GM12878 (cell line): Measurements from ENCODE around the gene ZDHHC21. TPM values are rescaled to one million over a fixed set of nuclear protein-coding genes. Genes with fewer than 3 reads are reported as not detected.

Experiments used
- ATAC-seq: fragments of 200-7000 bp; cut with Tn5 transposase; 3 replicates; pipeline ENCODE4 v1.9.1; 2020; ENCODE audit warnings: mild to moderate bottlenecking, moderate library complexity
- BruUV-seq: library from RNA; stranded (reverse); fragments of 400-500 nt; replicated peaks from 2 replicates; lab custom pipeline; 2021; lab: Mats Ljungman, UMichigan
- CTCF ChIA-PET: fragments of 300-600 bp; sonication (Branson Sonifier 250); formaldehyde crosslinking; extraction: SDS; loops from one replicate; lab custom pipeline; 2021; ENCODE audit warnings: inconsistent platforms; lab: Yijun Ruan, JAX
- POLR2A ChIA-PET: fragments of 350-600 bp; formaldehyde crosslinking; extraction: SDS; loops from one replicate; lab custom pipeline; 2021; ENCODE audit warnings: inconsistent platforms; lab: Charles Lee
- RAD21 ChIA-PET: fragments of 300-600 bp; sonication (Branson Sonifier 250); formaldehyde crosslinking; loops from one replicate; lab custom pipeline; 2023; ENCODE audit warnings: antibody characterized with exemption; ENCODE audit not compliant: unreplicated experiment; lab: Charles Lee
- SMC1A ChIA-PET: fragments of 300-600 bp; sonication (Branson Sonifier 250); formaldehyde crosslinking; loops from one replicate; lab custom pipeline; 2023; ENCODE audit not compliant: unreplicated experiment, uncharacterized antibody; lab: Charles Lee
- DNase-seq: peaks from one replicate; pipeline ENCODE4 v3.0.0-alpha.2; 2011; ENCODE audit warnings: low read depth, low spot score
- FAIRE-seq: peaks from 3 replicates; lab custom pipeline; 2011; peaks lifted over from hg19 to GRCh38; lab: Jason Lieb, UNC
- H2AFZ ChIP-seq: 2 replicates; pipeline ENCODE4 v1.6.0; 2011; ENCODE audit warnings: low read depth, low read length, control low read depth; ENCODE audit not compliant: control insufficient read depth
- H3K27ac ChIP-seq: 2 replicates; pipeline ENCODE4 v1.5.1; 2011; ENCODE audit warnings: control low read depth; ENCODE audit not compliant: control insufficient read depth, insufficient read depth
- H3K27me3 ChIP-seq, 2 experiments: replicated peaks in 1 of 2; 2 replicates each; pipeline versions ENCODE4 v1.6.0 to v1.6.1; 2011; ENCODE audit warnings: low read length in 1 of 2; ENCODE audit not compliant: control insufficient read depth in 2 of 2, insufficient read depth in 2 of 2
- H3K36me3 ChIP-seq, 2 experiments: 2 replicates each; pipeline ENCODE4 v1.5.1; 2011; ENCODE audit warnings: low read length in 1 of 2; ENCODE audit not compliant: control insufficient read depth in 2 of 2, insufficient read depth in 2 of 2
- H3K4me1 ChIP-seq: 2 replicates; pipeline ENCODE4 v1.6.1; 2011; ENCODE audit warnings: mild to moderate bottlenecking, low read length, moderate library complexity, mixed read lengths; ENCODE audit not compliant: control insufficient read depth, insufficient read depth
- H3K4me2 ChIP-seq: 2 replicates; pipeline ENCODE4 v1.6.0; 2011; ENCODE audit warnings: control low read depth; ENCODE audit not compliant: control insufficient read depth, insufficient read depth
- H3K4me3 ChIP-seq: fragments of 200-600 bp; sonication (generic); 2 replicates; pipeline ENCODE4 v1.5.1; 2016
- H3K79me2 ChIP-seq: 2 replicates; pipeline ENCODE4 v1.6.0; 2011; ENCODE audit warnings: low read length; ENCODE audit not compliant: control insufficient read depth, insufficient read depth
- H3K9ac ChIP-seq: 2 replicates; pipeline ENCODE4 v1.8.0; 2011; ENCODE audit warnings: low read length, control low read depth, mixed read lengths; ENCODE audit not compliant: control insufficient read depth, insufficient read depth
- H3K9me3 ChIP-seq: replicated peaks from 3 replicates; pipeline ENCODE4 v1.5.1; 2011; ENCODE audit warnings: mild to moderate bottlenecking, low read length; ENCODE audit not compliant: control insufficient read depth, insufficient read depth
- H4K20me1 ChIP-seq: 2 replicates; pipeline ENCODE4 v1.6.0; 2011; ENCODE audit not compliant: control insufficient read depth, insufficient read depth
- BRCA1 ChIP-seq: IDR thresholded peaks from 2 replicates; pipeline ENCODE4 v1.6.1; 2011; ENCODE audit warnings: low read depth, low read length, improper control_type of control experiment
- CHD1 ChIP-seq: IDR thresholded peaks from 2 replicates; pipeline ENCODE4 v1.6.1; 2012; ENCODE audit warnings: low read depth, low read length, improper control_type of control experiment
- CREM ChIP-seq: IDR thresholded peaks from 2 replicates; pipeline ENCODE4 v1.6.1; 2014; ENCODE audit warnings: antibody characterized with exemption, low read depth
- HSF1 ChIP-seq: fragments of 150-350 bp; IDR thresholded peaks from 2 replicates; pipeline ENCODE4 v1.6.1; 2014; ENCODE audit warnings: mild to moderate bottlenecking, low read depth, low read length
- MEF2A ChIP-seq: IDR thresholded peaks from 2 replicates; pipeline ENCODE4 v1.6.1; 2011; ENCODE audit warnings: low read depth, mild to moderate bottlenecking, low read length, moderate library complexity; ENCODE audit not compliant: insufficient read depth
- NFYB ChIP-seq: IDR thresholded peaks from 2 replicates; pipeline ENCODE4 v1.6.1; 2011; ENCODE audit warnings: low read depth, mild to moderate bottlenecking, low read length, improper control_type of control experiment, moderate library complexity; ENCODE audit not compliant: insufficient read depth
- NR2C1 ChIP-seq: fragments of 450-650 bp; IDR thresholded peaks from 2 replicates; pipeline ENCODE4 v1.6.1; 2017; ENCODE audit warnings: antibody characterized with exemption, mild to moderate bottlenecking, moderate library complexity
- REST ChIP-seq: IDR thresholded peaks from 2 replicates; pipeline ENCODE4 v1.6.1; 2012; ENCODE audit warnings: mild to moderate bottlenecking, low read depth, low read length
- SREBF1 ChIP-seq: IDR thresholded peaks from 2 replicates; pipeline ENCODE4 v1.6.1; 2012; ENCODE audit warnings: mild to moderate bottlenecking, low read length
- ZBTB4 ChIP-seq: fragments of 450-650 bp; formaldehyde crosslinking; IDR thresholded peaks from 2 replicates; pipeline ENCODE4 v1.4.0; 2022; ENCODE audit warnings: mild to moderate bottlenecking, moderate library complexity
- ZNF384 ChIP-seq: IDR thresholded peaks from 2 replicates; pipeline ENCODE4 v1.6.1; 2012; ENCODE audit warnings: low read depth, mild to moderate bottlenecking, low read length, improper control_type of control experiment, borderline replicate concordance
- WGBS: methylation state at CpG from one replicate; pipeline ENCODE4 v1.1.6; 2016; ENCODE audit warnings: low lambda C conversion rate; ENCODE audit not compliant: insufficient replicate concordance, insufficient coverage; ENCODE audit errors: missing lambda C conversion rate; 5-methylcytosine and 5-hydroxymethylcytosine counted together
- in situ Hi-C: fragments of 300-500 bp; cut with MboI; formaldehyde crosslinking; loops from 9 replicates; pipeline ENCODE4 v1.14.3; 2018; ENCODE audit warnings: mixed read lengths
- intact Hi-C: fragments of 100-400 bp; cut with micrococcal nuclease; formaldehyde crosslinking; loops from one replicate; pipeline ENCODE4 v1.14.2; 2022; ENCODE audit not compliant: unreplicated experiment
- polyA plus RNA-seq, 11 experiments: library from polyadenylated mRNA; depleted of rRNA in 4 of 11; unstranded in 6 of 11; stranded (reverse) in 5 of 11; fragments of >200 nt; fragmentation: Nextera tagmentation in 4 of 11; fragmentation: Illumina TruSeq in 1 of 11; extraction: Ambion mirVana in 4 of 11; extraction: Trizol in 1 of 11; gene quantifications; 1 replicate in 1 of 11; 2 replicates in 10 of 11; pipeline versions ENCODE4 v1.2.1 to v1.2.3, GENCODE V29; 2011 to 2016; ENCODE audit warnings: inconsistent platforms in 2 of 11, missing spikeins in 2 of 11, low read depth in 1 of 11
- total RNA-seq, 4 experiments: library from RNA; depleted of rRNA in 3 of 4; stranded (reverse); fragments of >200 nt in 3 of 4; fragmentation: Illumina TruSeq in 1 of 4; extraction: Trizol in 1 of 4; gene quantifications; 2 replicates each; pipeline versions ENCODE4 v1.2.1 to v1.2.3, GENCODE V29; 2013 to 2021
- TF ChIP-seq, protein P1 (sequence below): fragments of 450-650 bp; IDR thresholded peaks from 2 replicates; pipeline ENCODE4 v1.6.1; 2014; ENCODE audit warnings: mild to moderate bottlenecking
- TF ChIP-seq, protein P2 (sequence below): IDR thresholded peaks from 2 replicates; pipeline ENCODE4 v1.6.1; 2011; ENCODE audit warnings: low read depth, low read length, improper control_type of control experiment, borderline replicate concordance

Gene ZDHHC21
- total and polyA plus RNA-seq, 10 of the 15 experiments (the other 5 are each of a cell fraction or from before 2014, with no cell fraction given), result 2.6 to 14.6 (median 9.1) TPM

GRCh38 chr9:14705079-14705478, 11.8 kb upstream of the ZDHHC21 start (continued):
- TF ChIP-seq, protein P1, sequence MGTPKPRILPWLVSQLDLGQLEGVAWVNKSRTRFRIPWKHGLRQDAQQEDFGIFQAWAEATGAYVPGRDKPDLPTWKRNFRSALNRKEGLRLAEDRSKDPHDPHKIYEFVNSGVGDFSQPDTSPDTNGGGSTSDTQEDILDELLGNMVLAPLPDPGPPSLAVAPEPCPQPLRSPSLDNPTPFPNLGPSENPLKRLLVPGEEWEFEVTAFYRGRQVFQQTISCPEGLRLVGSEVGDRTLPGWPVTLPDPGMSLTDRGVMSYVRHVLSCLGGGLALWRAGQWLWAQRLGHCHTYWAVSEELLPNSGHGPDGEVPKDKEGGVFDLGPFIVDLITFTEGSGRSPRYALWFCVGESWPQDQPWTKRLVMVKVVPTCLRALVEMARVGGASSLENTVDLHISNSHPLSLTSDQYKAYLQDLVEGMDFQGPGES, result no peak
- TF ChIP-seq ZBTB4 (CRISPR knock-in tag) (no peak), CHD1 (no peak), NR2C1 (no peak)

DNA sequence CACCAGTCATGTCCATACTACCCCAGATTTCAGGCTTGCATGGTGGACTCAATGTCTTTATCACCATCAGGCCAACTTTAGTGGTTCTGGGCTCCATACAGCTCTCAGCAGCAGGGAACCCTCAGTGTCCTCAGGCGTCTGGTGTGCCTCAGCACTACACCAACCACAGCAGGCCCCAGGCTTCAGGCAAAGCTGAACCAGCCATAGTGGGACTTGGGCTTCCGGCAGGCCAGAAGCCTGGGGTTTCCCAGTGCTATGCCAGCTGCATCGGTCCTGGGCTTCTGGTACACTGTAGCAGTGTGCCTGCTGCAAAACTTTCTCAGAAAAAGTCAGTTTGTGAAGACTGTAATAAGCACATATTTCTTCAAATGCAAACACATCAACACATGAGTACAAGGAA, 11.0 kb upstream of the ZDHHC21 start:
- in situ Hi-C loops, result no loop called here
- H3K27me3 ChIP-seq, result peaks cover 0 to 2% of the 10 kb centered on the region in 2 experiments; a peak in 2 of 4 replicates
- no peak overlapping the region for H3K4me3 ChIP-seq
- TF ChIP-seq HSF1, result no peak
- TF ChIP-seq ZNF384, result no peak
- TF ChIP-seq, protein P2, sequence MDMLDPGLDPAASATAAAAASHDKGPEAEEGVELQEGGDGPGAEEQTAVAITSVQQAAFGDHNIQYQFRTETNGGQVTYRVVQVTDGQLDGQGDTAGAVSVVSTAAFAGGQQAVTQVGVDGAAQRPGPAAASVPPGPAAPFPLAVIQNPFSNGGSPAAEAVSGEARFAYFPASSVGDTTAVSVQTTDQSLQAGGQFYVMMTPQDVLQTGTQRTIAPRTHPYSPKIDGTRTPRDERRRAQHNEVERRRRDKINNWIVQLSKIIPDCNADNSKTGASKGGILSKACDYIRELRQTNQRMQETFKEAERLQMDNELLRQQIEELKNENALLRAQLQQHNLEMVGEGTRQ, result no peak
- TF ChIP-seq REST, result no peak
- TF ChIP-seq NFYB, result no peak
- no peak for TF ChIP-seq BRCA1
- no peak for TF ChIP-seq MEF2A
- no peak for TF ChIP-seq SREBF1
- TF ChIP-seq CREM, result no peak
- FAIRE-seq (no peak), DNase-seq (no peak), ATAC-seq (no peak)
- ChIA-PET RAD21 (no interaction called here), SMC1A (interaction anchor here (2.1 kb wide), 1 partner anchor 11 kb away, joined by 7 read pairs; the partner anchor contains the start of gene ZDHHC21), POLR2A (no interaction called here), CTCF (no interaction called here)
- H4K20me1 ChIP-seq, result no peaks in the 10 kb centered on the region
- H3K4me2 ChIP-seq, result no peak overlapping the region
- no peaks in the 10 kb centered on the region for H3K4me1 ChIP-seq
- H2AFZ ChIP-seq, result no peak overlapping the region
- no TSS peak for BruUV-seq
- intact Hi-C loops, result no loop called here
- H3K27ac ChIP-seq, result no peak overlapping the region
- peaks cover 5% of the 10 kb centered on the region for H3K9me3 ChIP-seq
- H3K9ac ChIP-seq, result no peak overlapping the region
- H3K79me2 ChIP-seq, result no peaks in the 10 kb centered on the region
- WGBS, result 51% methylated on average over 3 of the region's 3 CpGs
- no peaks in the 10 kb centered on the region for H3K36me3 ChIP-seq
